ENCODE measurements around the gene OLFM1.

The OLFM1 gene

DNA sequence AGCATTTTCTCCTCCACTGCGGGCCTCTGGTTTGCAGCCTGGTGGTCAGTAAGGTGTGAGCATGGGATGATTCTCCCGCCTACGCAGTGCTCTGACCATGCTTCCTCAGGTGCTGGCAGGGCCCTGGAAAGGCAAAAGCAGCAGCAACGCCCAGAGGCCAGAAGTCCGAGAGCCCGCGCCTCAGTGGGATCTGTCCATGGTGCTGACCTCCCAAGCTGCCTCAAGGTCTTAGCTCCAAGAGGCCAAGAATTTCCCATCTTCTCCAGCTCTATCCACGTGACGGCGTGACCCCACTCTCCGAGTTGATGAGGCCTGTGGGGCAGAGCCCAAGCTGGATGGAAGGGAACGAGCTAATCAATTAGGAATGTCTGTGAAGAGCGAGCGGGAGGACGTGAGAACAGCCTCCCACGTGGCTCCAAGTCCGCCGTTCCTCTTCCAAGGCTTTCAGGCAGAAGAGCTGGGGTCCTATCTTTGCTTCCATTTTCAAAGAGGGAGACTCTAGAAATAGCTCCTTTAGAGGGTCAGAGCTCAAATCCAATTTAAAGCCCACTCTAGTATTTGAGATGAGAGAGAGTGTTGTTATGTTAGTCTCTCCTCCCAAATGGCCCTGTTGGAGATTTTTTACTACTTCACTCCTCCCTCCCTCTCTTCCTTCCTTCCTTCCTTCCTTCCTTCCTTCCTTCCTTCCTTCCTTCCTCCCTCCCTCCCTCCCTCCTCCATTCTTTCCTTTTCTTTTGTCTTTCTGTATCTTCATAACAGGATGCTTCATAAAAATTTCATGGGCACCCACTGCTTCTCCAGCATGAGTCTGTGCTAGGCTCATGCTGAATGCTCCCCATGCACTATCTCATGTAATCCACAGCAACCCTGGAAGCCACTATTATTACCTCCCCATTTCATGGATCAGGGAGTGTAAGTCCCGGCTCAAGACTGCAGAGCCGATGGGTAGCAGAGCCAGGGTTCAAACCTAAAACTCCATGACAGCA is 69.3 kb downstream of the OLFM1 start:
- Histone ChIP-seq H3K4me1 (ENCODE audit: low read length) (no peaks in the 10 kb centered on the region), H3K36me3 (replicated peaks; ENCODE audit: low read depth, low read length) (no peaks in the 10 kb centered on the region), H3K79me2 (ENCODE audit: low read length) (no peaks in the 10 kb centered on the region), H3K4me2 (ENCODE audit: low read length) (no peak overlapping the region), H2AFZ (ENCODE audit: low read depth, low read length) (no peak overlapping the region), H3K9me3 (ENCODE audit: insufficient read depth, low read length) (no peaks in the 10 kb centered on the region), H3K27me3 (ENCODE audit: low read depth, low read length) (peaks cover 6% of the 10 kb centered on the region; the same call in 1 of the 2 replicates), H3K9ac (ENCODE audit: low read length) (no peak overlapping the region), H3K27ac (ENCODE audit: low read length) (no peak overlapping the region), H4K20me1 (ENCODE audit: insufficient read depth, low read length) (no peaks in the 10 kb centered on the region), H3K4me3 (ENCODE audit: low read length) (no peak overlapping the region)
- TF ChIP-seq EZH2phosphoT487 (IDR thresholded peaks at IDR 0.05; ENCODE audit: low read depth) = no peak
- TF ChIP-seq, protein P1, sequence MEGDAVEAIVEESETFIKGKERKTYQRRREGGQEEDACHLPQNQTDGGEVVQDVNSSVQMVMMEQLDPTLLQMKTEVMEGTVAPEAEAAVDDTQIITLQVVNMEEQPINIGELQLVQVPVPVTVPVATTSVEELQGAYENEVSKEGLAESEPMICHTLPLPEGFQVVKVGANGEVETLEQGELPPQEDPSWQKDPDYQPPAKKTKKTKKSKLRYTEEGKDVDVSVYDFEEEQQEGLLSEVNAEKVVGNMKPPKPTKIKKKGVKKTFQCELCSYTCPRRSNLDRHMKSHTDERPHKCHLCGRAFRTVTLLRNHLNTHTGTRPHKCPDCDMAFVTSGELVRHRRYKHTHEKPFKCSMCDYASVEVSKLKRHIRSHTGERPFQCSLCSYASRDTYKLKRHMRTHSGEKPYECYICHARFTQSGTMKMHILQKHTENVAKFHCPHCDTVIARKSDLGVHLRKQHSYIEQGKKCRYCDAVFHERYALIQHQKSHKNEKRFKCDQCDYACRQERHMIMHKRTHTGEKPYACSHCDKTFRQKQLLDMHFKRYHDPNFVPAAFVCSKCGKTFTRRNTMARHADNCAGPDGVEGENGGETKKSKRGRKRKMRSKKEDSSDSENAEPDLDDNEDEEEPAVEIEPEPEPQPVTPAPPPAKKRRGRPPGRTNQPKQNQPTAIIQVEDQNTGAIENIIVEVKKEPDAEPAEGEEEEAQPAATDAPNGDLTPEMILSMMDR (IDR thresholded peaks at IDR 0.05; ENCODE audit: low read depth, low read length) = no peak

DNA sequence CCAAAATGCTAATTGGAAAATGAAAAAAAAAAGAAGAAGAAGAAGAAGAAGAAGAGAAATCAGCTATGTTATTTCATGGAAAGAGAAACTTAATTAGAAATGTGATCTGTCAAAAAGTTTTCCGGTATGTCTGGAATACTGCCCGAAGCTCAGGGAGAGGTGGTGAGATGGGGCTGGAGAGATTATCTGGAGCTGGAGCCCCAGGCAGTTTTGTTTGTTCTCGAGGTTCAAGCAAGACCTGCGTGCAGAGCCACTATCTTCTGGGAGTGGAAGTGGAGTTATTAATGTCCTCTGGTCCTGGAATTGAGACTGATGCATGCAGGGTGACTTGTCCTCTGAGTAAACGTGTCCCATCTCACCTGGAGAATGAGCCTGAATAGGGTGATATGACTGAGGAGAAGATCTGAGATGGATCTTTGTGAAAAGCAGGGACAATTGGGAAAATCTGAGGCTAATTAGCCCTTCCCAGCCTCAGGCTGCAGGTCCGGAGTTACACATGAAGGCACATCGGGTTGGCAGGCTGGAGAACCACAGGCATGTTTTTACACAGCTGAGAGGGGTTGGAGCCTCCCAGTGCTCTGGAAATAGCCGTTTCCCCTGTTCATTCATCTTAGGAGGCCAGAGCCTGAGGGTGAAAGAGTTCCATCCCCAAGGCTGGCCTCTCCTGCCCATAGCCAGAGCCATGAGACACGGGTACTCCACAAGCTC is 70.5 kb downstream of the OLFM1 start:
- peaks cover 6% of the 10 kb centered on the region; the same call in 1 of the 2 replicates for H3K27me3 ChIP-seq (ENCODE audit: low read depth, low read length)
- H3K79me2 ChIP-seq (ENCODE audit: low read length) = no peaks in the 10 kb centered on the region
- no peaks in the 10 kb centered on the region for H3K4me1 ChIP-seq (ENCODE audit: low read length)

GRCh38 chr9:135158564-135158937 is 71.1 kb downstream of the OLFM1 start:
- Histone ChIP-seq H3K79me2 (ENCODE audit: low read length) (no peaks in the 10 kb centered on the region), H3K27ac (ENCODE audit: low read length) (no peak overlapping the region), H3K9me3 (ENCODE audit: insufficient read depth, low read length) (no peaks in the 10 kb centered on the region), H3K9ac (ENCODE audit: low read length) (no peak overlapping the region), H2AFZ (ENCODE audit: low read depth, low read length) (no peak overlapping the region), H3K4me2 (ENCODE audit: low read length) (no peak overlapping the region), H3K27me3 (ENCODE audit: low read depth, low read length) (peaks cover 6% of the 10 kb centered on the region; the same call in 1 of the 2 replicates), H3K4me3 (ENCODE audit: low read length) (no peak overlapping the region), H3K36me3 (replicated peaks; ENCODE audit: low read depth, low read length) (no peaks in the 10 kb centered on the region), H3K4me1 (ENCODE audit: low read length) (no peaks in the 10 kb centered on the region), H4K20me1 (ENCODE audit: insufficient read depth, low read length) (no peaks in the 10 kb centered on the region)
- TF ChIP-seq, protein P1 (IDR thresholded peaks at IDR 0.05; ENCODE audit: low read depth, low read length) = no peak
- TF ChIP-seq EZH2phosphoT487 (IDR thresholded peaks at IDR 0.05; ENCODE audit: low read depth) = no peak

More for the DNA sequence above, 70.5 kb downstream of the OLFM1 start:
- H4K20me1 ChIP-seq (ENCODE audit: insufficient read depth, low read length) = no peaks in the 10 kb centered on the region
- H3K9ac ChIP-seq (ENCODE audit: low read length) = no peak overlapping the region
- TF ChIP-seq, protein P1 (IDR thresholded peaks at IDR 0.05; ENCODE audit: low read depth, low read length) = no peak
- no peak for TF ChIP-seq EZH2phosphoT487 (IDR thresholded peaks at IDR 0.05; ENCODE audit: low read depth)
- H3K27ac ChIP-seq (ENCODE audit: low read length) = no peak overlapping the region
- no peaks in the 10 kb centered on the region for H3K9me3 ChIP-seq (ENCODE audit: insufficient read depth, low read length)
- H2AFZ ChIP-seq (ENCODE audit: low read depth, low read length) = no peak overlapping the region
- H3K4me3 ChIP-seq (ENCODE audit: low read length) = no peak overlapping the region
- H3K36me3 ChIP-seq (replicated peaks; ENCODE audit: low read depth, low read length) = no peaks in the 10 kb centered on the region
- no peak overlapping the region for H3K4me2 ChIP-seq (ENCODE audit: low read length)

DNA sequence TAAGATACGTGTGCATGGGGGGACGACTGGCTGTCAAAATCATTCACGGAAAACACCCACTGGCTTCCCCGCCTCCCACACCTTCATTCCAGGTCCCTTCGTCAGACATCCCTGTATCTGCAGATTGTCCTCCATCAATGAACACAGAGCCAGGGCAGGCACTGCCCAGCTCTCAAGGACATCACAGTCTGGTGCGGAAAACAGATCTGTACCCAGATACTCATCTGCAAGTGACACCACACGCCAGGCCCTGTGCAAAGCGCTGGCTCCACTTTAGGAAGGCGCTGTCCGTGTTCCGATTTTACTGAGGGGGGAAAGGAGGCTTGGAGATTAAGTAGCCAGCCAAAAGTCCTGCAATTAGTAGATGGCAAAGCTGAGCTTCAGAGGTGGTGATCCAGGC is 72.3 kb downstream of the OLFM1 start:
- H4K20me1 ChIP-seq (ENCODE audit: insufficient read depth, low read length) = no peaks in the 10 kb centered on the region
- no peak overlapping the region for H3K27ac ChIP-seq (ENCODE audit: low read length)
- no peak overlapping the region for H3K4me3 ChIP-seq (ENCODE audit: low read length)
- H2AFZ ChIP-seq (ENCODE audit: low read depth, low read length) = no peak overlapping the region
- H3K9me3 ChIP-seq (ENCODE audit: insufficient read depth, low read length) = no peaks in the 10 kb centered on the region
- peaks cover 6% of the 10 kb centered on the region; the same call in 1 of the 2 replicates for H3K27me3 ChIP-seq (ENCODE audit: low read depth, low read length)
- no peaks in the 10 kb centered on the region for H3K4me1 ChIP-seq (ENCODE audit: low read length)
- no peak for TF ChIP-seq EZH2phosphoT487 (IDR thresholded peaks at IDR 0.05; ENCODE audit: low read depth)
- no peak overlapping the region for H3K4me2 ChIP-seq (ENCODE audit: low read length)
- no peaks in the 10 kb centered on the region for H3K79me2 ChIP-seq (ENCODE audit: low read length)
- H3K36me3 ChIP-seq (replicated peaks; ENCODE audit: low read depth, low read length) = no peaks in the 10 kb centered on the region
- no peak overlapping the region for H3K9ac ChIP-seq (ENCODE audit: low read length)
